Mesothelial cell of epicardium (in vitro differentiated cells): ENCODE data around the gene TBC1D19. TPM values are rescaled to one million over a fixed set of nuclear protein-coding genes. Genes with fewer than 3 reads are reported as not detected.
"Not testable (repeated sequence)": the region's sequence is repeated elsewhere in the genome, so short reads cannot be mapped to it uniquely, and the experiment has no call there.

Experiments used
- DNase-seq, 2 experiments: peaks; one replicate each; pipeline ENCODE4 v3.0.0; 2021; ENCODE audit warnings: low spot score in 2 of 2; ENCODE audit not compliant: unreplicated experiment in 2 of 2
- H3K27ac Mint-ChIP-seq: 2 replicates; pipeline ENCODE4 v1.8.0; 2021; ENCODE audit warnings: mixed read lengths
- H3K27me3 Mint-ChIP-seq: 2 replicates; pipeline ENCODE4 v1.8.0; 2021; ENCODE audit warnings: low read depth, mixed read lengths
- H3K36me3 Mint-ChIP-seq: 2 replicates; pipeline ENCODE4 v1.8.0; 2021; ENCODE audit warnings: mixed read lengths
- H3K4me1 Mint-ChIP-seq: 2 replicates; pipeline ENCODE4 v1.8.0; 2021; ENCODE audit warnings: mixed read lengths
- H3K4me3 Mint-ChIP-seq: 2 replicates; pipeline ENCODE4 v1.8.0; 2021; ENCODE audit warnings: mild to moderate bottlenecking, moderate library complexity, mixed read lengths
- H3K9me3 Mint-ChIP-seq: 2 replicates; pipeline ENCODE4 v1.8.0; 2021; ENCODE audit warnings: mixed read lengths
- total RNA-seq: library from RNA; stranded (reverse); gene quantifications from 3 replicates; pipeline ENCODE4 v1.2.1, GENCODE V29; 2021
- TF ChIP-seq, protein P1 (sequence below): fragments of 200-600 bp; sonication (generic); IDR thresholded peaks from one replicate; pipeline ENCODE4 v1.5.0; 2021; ENCODE audit warnings: antibody characterized with exemption; ENCODE audit not compliant: unreplicated experiment

Gene TBC1D19
- total RNA-seq, 1 donor from 2014 or later = 15.7 TPM

GRCh38 chr4:26576231-26576739 lies 7.6 kb upstream of the TBC1D19 start:
- TF ChIP-seq, protein P1, sequence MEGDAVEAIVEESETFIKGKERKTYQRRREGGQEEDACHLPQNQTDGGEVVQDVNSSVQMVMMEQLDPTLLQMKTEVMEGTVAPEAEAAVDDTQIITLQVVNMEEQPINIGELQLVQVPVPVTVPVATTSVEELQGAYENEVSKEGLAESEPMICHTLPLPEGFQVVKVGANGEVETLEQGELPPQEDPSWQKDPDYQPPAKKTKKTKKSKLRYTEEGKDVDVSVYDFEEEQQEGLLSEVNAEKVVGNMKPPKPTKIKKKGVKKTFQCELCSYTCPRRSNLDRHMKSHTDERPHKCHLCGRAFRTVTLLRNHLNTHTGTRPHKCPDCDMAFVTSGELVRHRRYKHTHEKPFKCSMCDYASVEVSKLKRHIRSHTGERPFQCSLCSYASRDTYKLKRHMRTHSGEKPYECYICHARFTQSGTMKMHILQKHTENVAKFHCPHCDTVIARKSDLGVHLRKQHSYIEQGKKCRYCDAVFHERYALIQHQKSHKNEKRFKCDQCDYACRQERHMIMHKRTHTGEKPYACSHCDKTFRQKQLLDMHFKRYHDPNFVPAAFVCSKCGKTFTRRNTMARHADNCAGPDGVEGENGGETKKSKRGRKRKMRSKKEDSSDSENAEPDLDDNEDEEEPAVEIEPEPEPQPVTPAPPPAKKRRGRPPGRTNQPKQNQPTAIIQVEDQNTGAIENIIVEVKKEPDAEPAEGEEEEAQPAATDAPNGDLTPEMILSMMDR = no peak
- Mint-ChIP-seq H3K4me1 (no peaks in the 10 kb centered on the region), H3K27ac (no peak overlapping the region), H3K36me3 (no peaks in the 10 kb centered on the region), H3K4me3 (no peak overlapping the region), H3K27me3 (peaks cover 2% of the 10 kb centered on the region), H3K9me3 (no peaks in the 10 kb centered on the region)
- no peak for DNase-seq

- H3K36me3 Mint-ChIP-seq = no peaks in the 10 kb centered on the region
- no peak overlapping the region for H3K27ac Mint-ChIP-seq
- peaks cover 2% of the 10 kb centered on the region for H3K27me3 Mint-ChIP-seq
- no peak for DNase-seq
- H3K9me3 Mint-ChIP-seq = no peaks in the 10 kb centered on the region
- H3K4me1 Mint-ChIP-seq = no peaks in the 10 kb centered on the region
- H3K4me3 Mint-ChIP-seq = no peak overlapping the region
- TF ChIP-seq, protein P1 = no peak
Observed at GRCh38 chr4:26577066-26577465, 6.8 kb upstream of the TBC1D19 start.

DNA sequence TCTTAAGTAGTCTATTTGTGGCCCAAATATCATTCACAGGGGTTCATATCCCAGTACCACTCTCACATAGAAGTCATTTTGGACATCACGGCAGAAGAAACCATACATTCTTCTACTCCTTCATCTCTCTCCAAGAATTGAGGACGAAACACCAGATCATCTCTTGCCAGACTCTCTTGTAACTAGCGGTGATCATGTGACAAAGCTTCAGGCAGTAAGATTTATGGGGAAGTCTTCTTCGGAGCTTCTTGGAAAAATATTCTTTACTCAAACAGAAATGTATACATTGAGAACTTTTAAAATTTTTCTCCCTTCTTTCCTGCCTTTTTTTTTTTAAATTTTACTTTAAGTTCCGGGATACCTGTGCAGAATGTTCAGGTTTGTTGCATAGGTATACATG lies 4.7 kb upstream of the TBC1D19 start:
- H3K9me3 Mint-ChIP-seq = no peaks in the 10 kb centered on the region
- H3K27ac Mint-ChIP-seq = no peak overlapping the region
- DNase-seq = no peak

DNA sequence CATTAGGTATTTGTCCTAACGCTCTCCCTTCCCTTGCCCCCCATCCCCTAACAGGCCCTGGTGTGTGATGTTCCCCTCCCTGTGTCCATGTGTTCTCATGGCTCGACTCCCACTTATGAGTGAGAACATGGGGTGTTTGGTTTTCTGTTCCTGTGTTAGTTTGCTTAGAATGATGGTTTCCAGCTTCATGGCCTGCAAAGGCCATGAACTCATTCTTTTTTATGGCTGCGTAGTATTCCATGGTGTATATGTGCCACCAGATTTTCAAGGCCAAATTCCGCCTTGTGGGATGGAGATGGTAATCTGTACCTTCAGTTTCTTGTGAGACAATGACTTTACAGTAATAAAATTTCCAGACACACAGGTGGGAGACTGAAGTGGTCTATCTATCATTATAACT lies 2.5 kb upstream of the TBC1D19 start:
- peaks cover 21% of the 10 kb centered on the region for H3K4me1 Mint-ChIP-seq
- not testable (repeated sequence) for H3K4me3 Mint-ChIP-seq, DNase-seq, H3K27ac Mint-ChIP-seq, H3K27me3 Mint-ChIP-seq, H3K36me3 Mint-ChIP-seq, H3K9me3 Mint-ChIP-seq

More for the DNA sequence above, 4.7 kb upstream of the TBC1D19 start:
- H3K36me3 Mint-ChIP-seq = no peaks in the 10 kb centered on the region
- peaks cover 2% of the 10 kb centered on the region for H3K27me3 Mint-ChIP-seq
- H3K4me1 Mint-ChIP-seq = peaks cover 10% of the 10 kb centered on the region
- TF ChIP-seq, protein P1 = no peak
- no peak overlapping the region for H3K4me3 Mint-ChIP-seq

DNA sequence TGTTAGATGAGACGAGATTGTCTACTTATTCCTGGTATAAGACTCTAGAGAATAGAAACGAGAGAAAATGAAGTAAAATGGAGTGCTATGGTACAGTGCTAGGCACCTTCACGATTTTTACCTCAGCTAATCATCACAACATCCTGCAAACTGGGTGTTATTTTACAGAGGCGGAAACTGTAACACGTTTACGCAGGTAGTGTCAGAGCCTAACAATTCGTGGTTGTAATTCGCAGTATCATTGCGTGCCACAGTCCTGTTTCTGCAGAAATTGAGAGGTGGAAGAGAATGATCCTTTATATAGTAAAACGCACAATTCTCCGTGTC lies 383 bp upstream of the TBC1D19 start:
- TF ChIP-seq, protein P1 = no peak
- Mint-ChIP-seq H3K4me3 (peak overlapping the region; percentile 98), H3K27ac (peak overlapping the region; percentile 90), H3K9me3 (peaks cover 4% of the 10 kb centered on the region), H3K4me1 (peaks cover 21% of the 10 kb centered on the region), H3K36me3 (peaks cover 4% of the 10 kb centered on the region), H3K27me3 (no peaks in the 10 kb centered on the region)
- DNase-seq = no peak

- Mint-ChIP-seq H3K27ac (peak overlapping the region; percentile 90), H3K9me3 (peaks cover 6% of the 10 kb centered on the region), H3K27me3 (no peaks in the 10 kb centered on the region), H3K36me3 (peaks cover 6% of the 10 kb centered on the region), H3K4me1 (peaks cover 21% of the 10 kb centered on the region), H3K4me3 (peak overlapping the region; percentile 98)
- no peak for DNase-seq
- TF ChIP-seq, protein P1 = no peak
Observed at GRCh38 chr4:26584725-26585124, 841 bp downstream of the TBC1D19 start.
